GM21717 (cell line): ENCODE data around the gene MAST1.
"Not testable (repeated sequence)": the region's sequence is repeated elsewhere in the genome, so short reads cannot be mapped to it uniquely, and the experiment has no call there.

Source experiments
- ATAC-seq: cut with Tn5 transposase; IDR thresholded peaks from one replicate; pipeline ENCODE4 v1.9.1; 2021; ENCODE audit warnings: mild to moderate bottlenecking, moderate library complexity; ENCODE audit not compliant: unreplicated experiment

The MAST1 gene

GRCh38 chr19:12888006-12888603, 49.8 kb downstream of the MAST1 start:
- no peak for ATAC-seq

GRCh38 chr19:12890299-12890786, 52.0 kb downstream of the MAST1 start:
- ATAC-seq = not testable (repeated sequence)

- ATAC-seq = peak; percentile 85
These were observed 52.7 kb downstream of the MAST1 start, which contains the start of gene GCDH for GRCh38 chr19:12890787-12891552. GCDH (plus strand) TSS chr19:12891160; CDS start chr19:12891305, 145 bp downstream.

- ATAC-seq = no peak
These were observed 53.3 kb downstream of the MAST1 start for GRCh38 chr19:12891553-12892021.

- ATAC-seq = no peak
These were observed 55.3 kb downstream of the MAST1 start for GRCh38 chr19:12893582-12893981.

DNA sequence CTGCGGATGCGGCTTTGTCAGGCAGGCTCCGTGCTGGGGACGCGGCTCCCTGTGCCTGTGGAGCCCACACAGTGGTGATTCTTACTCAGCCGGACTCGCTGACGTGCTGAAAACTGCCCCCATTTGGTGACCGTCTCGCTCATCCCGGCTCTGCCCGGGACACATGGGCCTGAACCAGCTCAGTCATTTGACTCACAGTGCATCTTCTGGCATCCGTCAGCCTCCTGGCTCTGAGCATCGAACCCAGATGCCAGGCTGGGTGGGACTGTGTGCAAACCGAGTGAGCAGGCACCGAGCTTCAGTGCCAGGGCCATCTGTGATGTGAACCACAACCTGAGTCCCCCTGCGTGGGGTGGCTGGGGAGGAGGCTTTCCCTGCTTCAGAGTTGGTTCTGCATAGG, 58.1 kb downstream of the MAST1 start:
- no peak for ATAC-seq

- peak; percentile 52 for ATAC-seq
These were observed 61.7 kb downstream of the MAST1 start for GRCh38 chr19:12899891-12900518.

- no peak for ATAC-seq
These were observed 68.9 kb downstream of the MAST1 start for GRCh38 chr19:12907166-12907565.

DNA sequence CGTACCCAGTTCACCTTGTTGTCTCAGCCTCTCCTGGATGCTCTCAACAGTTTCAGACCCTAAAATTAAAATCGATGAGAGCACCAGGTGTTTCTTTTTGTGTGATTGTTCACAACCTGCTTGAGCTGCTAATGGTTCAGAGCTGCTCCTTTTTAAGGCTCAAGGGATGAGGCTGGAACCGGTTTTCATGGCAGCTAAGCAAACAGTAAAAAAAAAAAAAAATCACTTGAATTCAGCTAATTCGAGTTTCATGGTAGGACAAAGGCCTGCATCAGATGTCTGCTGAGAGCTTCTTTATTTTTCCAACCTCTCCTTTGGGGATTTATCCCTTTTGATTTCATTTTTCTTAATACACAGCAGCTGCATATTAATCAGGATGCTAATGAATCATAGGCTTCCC, 74.3 kb downstream of the MAST1 start:
- no peak for ATAC-seq

DNA sequence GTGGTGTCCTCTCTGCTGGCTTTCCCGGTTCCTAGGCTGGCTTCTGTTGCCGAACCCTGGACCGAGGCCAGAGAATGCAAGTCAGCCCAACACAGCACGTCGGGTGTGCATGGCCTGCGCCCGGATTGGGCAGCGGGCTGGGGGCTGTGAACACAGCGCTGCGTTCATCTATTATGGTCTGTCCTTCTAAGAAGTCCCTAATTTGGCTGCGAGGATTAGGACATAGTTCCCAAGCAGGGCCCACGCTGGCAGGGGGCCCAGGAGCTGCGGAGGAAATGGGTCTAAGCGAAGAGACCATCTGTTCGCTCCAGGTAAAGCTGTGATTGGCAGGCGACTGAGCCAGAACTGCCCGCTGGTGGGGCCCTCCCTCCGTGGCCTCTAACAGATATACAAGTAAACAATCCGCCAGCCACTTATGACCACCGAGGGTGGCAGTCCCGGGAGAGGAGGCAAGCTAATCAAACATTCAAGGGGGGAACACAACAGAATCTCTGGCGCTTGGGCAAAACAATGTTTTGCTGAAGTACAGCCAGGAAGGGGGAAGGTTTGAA, 74.8 kb downstream of the MAST1 start:
- ATAC-seq = no peak

GRCh38 chr19:12913851-12914690, 75.8 kb downstream of the MAST1 start:
- ATAC-seq = no peak

DNA sequence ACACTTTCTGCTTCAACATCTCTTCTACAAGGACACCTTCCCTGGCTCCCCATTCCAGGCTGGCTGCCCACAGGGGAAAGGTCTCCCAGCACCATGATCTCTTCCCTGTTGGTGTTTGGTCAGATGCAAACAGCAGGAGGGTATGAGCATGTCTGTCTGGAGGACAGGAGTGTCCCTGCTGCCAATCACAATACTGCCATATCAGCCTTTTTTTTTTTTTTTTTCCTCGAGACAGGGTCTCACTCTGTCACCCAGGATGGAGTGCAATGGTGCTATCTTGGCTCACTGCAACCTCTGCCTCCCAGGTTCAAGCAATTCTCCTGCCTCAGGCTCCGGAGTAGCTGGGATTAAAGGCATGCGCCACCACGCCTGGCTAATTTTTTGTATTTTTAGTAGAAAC, 77.5 kb downstream of the MAST1 start:
- ATAC-seq = not testable (repeated sequence)

DNA sequence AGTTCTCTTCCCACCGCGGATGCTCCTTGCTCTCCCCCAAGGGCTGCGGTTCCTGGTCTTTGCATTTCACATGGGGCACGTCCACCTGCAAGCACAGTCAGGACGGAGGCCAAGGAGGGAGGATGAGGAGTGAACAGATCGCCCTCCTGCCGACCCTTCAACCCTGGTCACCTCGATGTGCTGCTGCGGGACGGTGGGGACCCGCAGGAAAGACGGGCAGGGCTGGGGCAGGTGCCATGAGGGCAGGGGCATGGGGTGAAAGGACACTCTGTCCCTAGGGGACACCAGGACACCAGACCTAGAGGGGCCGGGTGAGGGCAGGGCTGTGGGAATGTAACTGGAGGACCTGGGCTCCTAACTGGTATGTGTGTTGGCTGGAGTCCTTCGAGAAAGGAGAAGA, 79.9 kb downstream of the MAST1 start:
- no peak for ATAC-seq

- no peak for ATAC-seq
These were observed 82.7 kb downstream of the MAST1 start for GRCh38 chr19:12921047-12921446.

DNA sequence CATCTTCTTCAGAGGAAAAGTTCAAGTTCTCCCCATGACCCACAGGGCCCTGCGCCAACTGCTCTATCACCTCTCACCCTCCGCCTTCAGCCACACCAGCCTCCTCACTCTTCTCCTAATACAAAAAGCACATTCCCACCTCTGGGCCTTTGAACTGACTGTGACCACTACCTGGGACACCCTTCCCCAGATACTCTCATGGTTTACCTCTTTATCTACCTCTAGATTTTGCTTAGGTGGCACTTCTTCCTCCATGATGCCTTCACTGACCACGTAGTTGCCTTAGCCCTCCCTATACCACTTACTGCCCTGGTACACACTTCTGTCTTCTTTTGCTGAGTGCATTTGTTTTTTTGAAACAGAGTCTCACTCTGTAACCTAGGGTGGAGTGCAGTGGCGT, 84.6 kb downstream of the MAST1 start:
- ATAC-seq = no peak
